IMR-90 (cell line): ENCODE results near the gene COG1.

Experiments used
- CEBPB ChIP-seq: IDR thresholded peaks from 2 replicates; pipeline ENCODE4 v1.6.1; 2012; ENCODE audit warnings: low read depth, low read length, improper control_type of control experiment
- CHD1 ChIP-seq: IDR thresholded peaks from 2 replicates; pipeline ENCODE4 v1.6.1; 2012; ENCODE audit warnings: low read depth, low read length, improper control_type of control experiment
- CTCF ChIP-seq: conservative IDR thresholded peaks from 2 replicates; pipeline ENCODE4 v1.5.1; 2012; ENCODE audit warnings: mild to moderate bottlenecking, low read depth, low read length, improper control_type of control experiment
- FOS ChIP-seq: fragments of 150-350 bp; IDR thresholded peaks from 2 replicates; pipeline ENCODE4 v1.6.1; 2016; ENCODE audit warnings: low read depth, low read length
- MAFK ChIP-seq: IDR thresholded peaks from 2 replicates; pipeline ENCODE4 v1.6.1; 2012; ENCODE audit warnings: low read depth, low read length, improper control_type of control experiment
- POLR2A ChIP-seq: IDR thresholded peaks from 2 replicates; pipeline ENCODE4 v1.6.1; 2012; ENCODE audit warnings: mild to moderate bottlenecking, low read depth, low read length
- RAD21 ChIP-seq: IDR thresholded peaks from 2 replicates; pipeline ENCODE4 v1.6.1; 2012; ENCODE audit warnings: low read length, improper control_type of control experiment
- RCOR1 ChIP-seq: IDR thresholded peaks from 2 replicates; pipeline ENCODE4 v1.6.1; 2012; ENCODE audit warnings: mild to moderate bottlenecking, low read length, improper control_type of control experiment; ENCODE audit not compliant: insufficient replicate concordance
- RFX5 ChIP-seq: IDR thresholded peaks from 2 replicates; pipeline ENCODE4 v1.8.0; 2012; ENCODE audit warnings: low read depth, mild to moderate bottlenecking, low read length, moderate library complexity
- SMC3 ChIP-seq: fragments of 150-350 bp; IDR thresholded peaks from 2 replicates; pipeline ENCODE4 v1.6.1; 2016; ENCODE audit warnings: low read depth, mild to moderate bottlenecking, antibody characterized with exemption, low read length, moderate library complexity
- USF2 ChIP-seq: fragments of 150-350 bp; IDR thresholded peaks from 2 replicates; pipeline ENCODE4 v1.6.1; 2017; ENCODE audit warnings: mild to moderate bottlenecking, antibody characterized with exemption, low read length, low read depth
- TF ChIP-seq, protein P1 (sequence below): fragments of 150-350 bp; IDR thresholded peaks from 2 replicates; pipeline ENCODE4 v1.6.1; 2016; ENCODE audit warnings: low read depth, mild to moderate bottlenecking, low read length, moderate library complexity, borderline replicate concordance

DNA sequence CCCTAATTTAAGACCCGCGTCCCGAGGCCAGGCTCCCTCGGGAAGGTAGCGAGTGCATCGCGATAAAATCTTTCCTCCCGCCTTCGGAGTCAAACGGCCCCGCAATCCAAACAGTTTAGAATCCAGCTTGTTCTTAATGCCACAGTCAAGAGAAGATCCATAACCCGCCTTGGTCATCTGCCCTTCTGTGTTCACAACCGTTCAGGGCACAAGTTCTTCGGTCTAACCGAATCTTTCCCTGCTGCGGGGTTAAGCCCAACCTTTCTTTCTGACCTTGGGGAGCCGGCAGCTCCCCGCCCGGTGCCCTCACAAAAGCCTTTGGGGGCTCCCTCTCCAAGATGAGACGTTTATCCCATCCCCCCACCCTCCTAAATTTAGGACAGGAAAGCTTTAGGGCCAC, 38.5 kb downstream of the COG1 start:
- TF ChIP-seq CTCF: no peak
- TF ChIP-seq RFX5: no peak
- no peak for TF ChIP-seq FOS
- TF ChIP-seq POLR2A: no peak
- TF ChIP-seq CEBPB: no peak
- no peak for TF ChIP-seq SMC3
- TF ChIP-seq, protein P1, sequence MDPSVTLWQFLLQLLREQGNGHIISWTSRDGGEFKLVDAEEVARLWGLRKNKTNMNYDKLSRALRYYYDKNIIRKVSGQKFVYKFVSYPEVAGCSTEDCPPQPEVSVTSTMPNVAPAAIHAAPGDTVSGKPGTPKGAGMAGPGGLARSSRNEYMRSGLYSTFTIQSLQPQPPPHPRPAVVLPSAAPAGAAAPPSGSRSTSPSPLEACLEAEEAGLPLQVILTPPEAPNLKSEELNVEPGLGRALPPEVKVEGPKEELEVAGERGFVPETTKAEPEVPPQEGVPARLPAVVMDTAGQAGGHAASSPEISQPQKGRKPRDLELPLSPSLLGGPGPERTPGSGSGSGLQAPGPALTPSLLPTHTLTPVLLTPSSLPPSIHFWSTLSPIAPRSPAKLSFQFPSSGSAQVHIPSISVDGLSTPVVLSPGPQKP: no peak
- no peak for TF ChIP-seq RAD21
- TF ChIP-seq RCOR1: no peak
- no peak for TF ChIP-seq MAFK
- no peak for TF ChIP-seq USF2
- TF ChIP-seq CHD1: no peak
